ENCODE measurements around the gene NELFE. TPM values are rescaled to one million over a fixed set of nuclear protein-coding genes. Genes with fewer than 3 reads are reported as not detected.

The NELFE gene
- total and polyA plus RNA-seq, 2 of the 13 experiments (the other 11 are each of a cell fraction or from before 2014, with no cell fraction given), result 51.3 to 69.8 TPM

DNA sequence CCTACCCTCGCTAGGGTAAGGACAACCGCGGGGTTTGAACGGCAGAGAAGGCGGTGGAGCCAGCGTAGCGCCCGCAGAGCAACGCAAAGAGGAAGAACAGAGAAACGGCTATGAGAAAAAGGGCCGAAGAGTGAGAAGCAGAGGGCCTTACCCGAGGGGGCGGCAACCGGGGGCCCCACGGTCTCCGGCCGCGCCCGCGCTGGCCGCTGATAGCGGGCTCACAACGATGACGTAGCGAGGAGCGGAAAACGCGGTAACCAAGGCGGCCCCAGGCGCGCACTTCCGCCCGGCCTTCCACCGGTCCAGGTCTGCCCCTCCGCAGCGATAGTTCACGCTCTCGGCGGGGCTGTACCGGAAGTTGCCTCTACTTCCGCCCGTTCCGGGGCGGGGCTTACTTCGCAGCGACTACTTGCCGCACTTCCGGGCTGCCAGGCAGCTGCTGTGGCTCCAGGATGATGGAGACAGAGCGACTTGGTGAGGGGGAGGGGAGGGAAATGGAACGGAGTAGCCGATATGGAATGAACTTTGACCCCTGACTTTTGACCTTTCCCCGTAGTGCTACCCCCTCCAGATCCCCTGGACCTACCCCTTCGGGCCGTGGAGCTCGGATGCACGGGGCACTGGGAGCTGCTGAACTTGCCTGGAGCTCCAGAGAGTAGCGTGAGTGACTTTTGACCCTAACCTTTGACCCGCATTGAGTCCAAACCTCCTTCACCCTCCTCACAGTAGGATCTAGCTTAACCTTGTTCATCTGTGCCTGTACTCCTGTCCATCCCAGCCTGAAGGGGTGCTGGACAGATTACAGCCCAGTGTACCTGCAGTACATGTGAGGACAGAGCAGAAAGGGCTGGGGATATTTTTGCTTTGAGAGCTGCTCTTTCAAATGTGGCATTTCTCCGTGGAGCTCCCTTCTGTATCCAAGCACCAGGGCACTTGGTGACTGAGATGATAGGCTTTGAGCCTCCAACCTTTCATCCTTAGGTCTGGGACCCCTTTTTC lies at the start of gene NELFE, which contains the start of gene SKIC2 (continued):
- TF ChIP-seq ZZZ3 (CRISPR knock-in tag; IDR thresholded peaks at IDR 0.05; ENCODE audit: borderline replicate concordance) (peak; percentile 77), ZBTB1 (CRISPR knock-in tag; IDR thresholded peaks at IDR 0.05; ENCODE audit: borderline replicate concordance) (no peak), ZBTB21 (CRISPR knock-in tag; IDR thresholded peaks at IDR 0.05) (peak; percentile 96), ZNF557 (CRISPR knock-in tag; IDR thresholded peaks at IDR 0.05) (0 out of 2 replicates have a peak, but pooled peaks have one; percentile 21), BCL6 (CRISPR knock-in tag; IDR thresholded peaks at IDR 0.05) (peak; percentile 52; the same call in 1 of the 2 replicates), CBX2 (IDR thresholded peaks at IDR 0.05; ENCODE audit: low read depth, low read length) (no peak), CBX2 (CRISPR knock-in tag; IDR thresholded peaks at IDR 0.05; ENCODE audit: low read depth) (no peak), EED (CRISPR knock-in tag; IDR thresholded peaks at IDR 0.05) (0 out of 2 replicates have a peak, but pooled peaks have one; percentile 78), ELF4 (CRISPR knock-in tag; IDR thresholded peaks at IDR 0.05; ENCODE audit: borderline replicate concordance) (peak; percentile 100), ZNF510 (CRISPR knock-in tag; IDR thresholded peaks at IDR 0.05; ENCODE audit: low read depth) (peak; percentile 38; the same call in 1 of the 2 replicates), ZNF546 (CRISPR knock-in tag; conservative IDR thresholded peaks at IDR 0.05) (no peak; the same call in 1 of the 2 replicates), ZNF720 (CRISPR knock-in tag; IDR thresholded peaks at IDR 0.05) (no peak), JUNB (CRISPR knock-in tag; IDR thresholded peaks at IDR 0.05; ENCODE audit: borderline replicate concordance) (no peak), RARG (CRISPR knock-in tag; IDR thresholded peaks at IDR 0.05; ENCODE audit: low read depth) (no peak), ZNF747 (CRISPR knock-in tag; IDR thresholded peaks at IDR 0.05; ENCODE audit: borderline replicate concordance) (peak; percentile 93; the same call in 1 of the 2 replicates), GZF1 (CRISPR knock-in tag; IDR thresholded peaks at IDR 0.05) (no peak; the same call in 1 of the 2 replicates), ZNF180 (CRISPR knock-in tag; IDR thresholded peaks at IDR 0.05; ENCODE audit: borderline replicate concordance, low read depth) (no peak), KMT2B (CRISPR knock-in tag; IDR thresholded peaks at IDR 0.05) (peak; percentile 95)
- TF ChIP-seq, protein P1, sequence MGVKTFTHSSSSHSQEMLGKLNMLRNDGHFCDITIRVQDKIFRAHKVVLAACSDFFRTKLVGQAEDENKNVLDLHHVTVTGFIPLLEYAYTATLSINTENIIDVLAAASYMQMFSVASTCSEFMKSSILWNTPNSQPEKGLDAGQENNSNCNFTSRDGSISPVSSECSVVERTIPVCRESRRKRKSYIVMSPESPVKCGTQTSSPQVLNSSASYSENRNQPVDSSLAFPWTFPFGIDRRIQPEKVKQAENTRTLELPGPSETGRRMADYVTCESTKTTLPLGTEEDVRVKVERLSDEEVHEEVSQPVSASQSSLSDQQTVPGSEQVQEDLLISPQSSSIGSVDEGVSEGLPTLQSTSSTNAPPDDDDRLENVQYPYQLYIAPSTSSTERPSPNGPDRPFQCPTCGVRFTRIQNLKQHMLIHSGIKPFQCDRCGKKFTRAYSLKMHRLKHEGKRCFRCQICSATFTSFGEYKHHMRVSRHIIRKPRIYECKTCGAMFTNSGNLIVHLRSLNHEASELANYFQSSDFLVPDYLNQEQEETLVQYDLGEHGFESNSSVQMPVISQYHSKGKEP (CRISPR knock-in tag; IDR thresholded peaks at IDR 0.05), result peak; percentile 48; the same call in 1 of the 2 replicates
- TF ChIP-seq, protein P2, sequence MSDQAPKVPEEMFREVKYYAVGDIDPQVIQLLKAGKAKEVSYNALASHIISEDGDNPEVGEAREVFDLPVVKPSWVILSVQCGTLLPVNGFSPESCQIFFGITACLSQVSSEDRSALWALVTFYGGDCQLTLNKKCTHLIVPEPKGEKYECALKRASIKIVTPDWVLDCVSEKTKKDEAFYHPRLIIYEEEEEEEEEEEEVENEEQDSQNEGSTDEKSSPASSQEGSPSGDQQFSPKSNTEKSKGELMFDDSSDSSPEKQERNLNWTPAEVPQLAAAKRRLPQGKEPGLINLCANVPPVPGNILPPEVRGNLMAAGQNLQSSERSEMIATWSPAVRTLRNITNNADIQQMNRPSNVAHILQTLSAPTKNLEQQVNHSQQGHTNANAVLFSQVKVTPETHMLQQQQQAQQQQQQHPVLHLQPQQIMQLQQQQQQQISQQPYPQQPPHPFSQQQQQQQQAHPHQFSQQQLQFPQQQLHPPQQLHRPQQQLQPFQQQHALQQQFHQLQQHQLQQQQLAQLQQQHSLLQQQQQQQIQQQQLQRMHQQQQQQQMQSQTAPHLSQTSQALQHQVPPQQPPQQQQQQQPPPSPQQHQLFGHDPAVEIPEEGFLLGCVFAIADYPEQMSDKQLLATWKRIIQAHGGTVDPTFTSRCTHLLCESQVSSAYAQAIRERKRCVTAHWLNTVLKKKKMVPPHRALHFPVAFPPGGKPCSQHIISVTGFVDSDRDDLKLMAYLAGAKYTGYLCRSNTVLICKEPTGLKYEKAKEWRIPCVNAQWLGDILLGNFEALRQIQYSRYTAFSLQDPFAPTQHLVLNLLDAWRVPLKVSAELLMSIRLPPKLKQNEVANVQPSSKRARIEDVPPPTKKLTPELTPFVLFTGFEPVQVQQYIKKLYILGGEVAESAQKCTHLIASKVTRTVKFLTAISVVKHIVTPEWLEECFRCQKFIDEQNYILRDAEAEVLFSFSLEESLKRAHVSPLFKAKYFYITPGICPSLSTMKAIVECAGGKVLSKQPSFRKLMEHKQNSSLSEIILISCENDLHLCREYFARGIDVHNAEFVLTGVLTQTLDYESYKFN (CRISPR knock-in tag; conservative IDR thresholded peaks at IDR 0.05), result peak; percentile 77
- TF ChIP-seq, protein P3, sequence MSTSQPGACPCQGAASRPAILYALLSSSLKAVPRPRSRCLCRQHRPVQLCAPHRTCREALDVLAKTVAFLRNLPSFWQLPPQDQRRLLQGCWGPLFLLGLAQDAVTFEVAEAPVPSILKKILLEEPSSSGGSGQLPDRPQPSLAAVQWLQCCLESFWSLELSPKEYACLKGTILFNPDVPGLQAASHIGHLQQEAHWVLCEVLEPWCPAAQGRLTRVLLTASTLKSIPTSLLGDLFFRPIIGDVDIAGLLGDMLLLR (CRISPR knock-in tag; IDR thresholded peaks at IDR 0.05), result no peak
- TF ChIP-seq, protein P4, sequence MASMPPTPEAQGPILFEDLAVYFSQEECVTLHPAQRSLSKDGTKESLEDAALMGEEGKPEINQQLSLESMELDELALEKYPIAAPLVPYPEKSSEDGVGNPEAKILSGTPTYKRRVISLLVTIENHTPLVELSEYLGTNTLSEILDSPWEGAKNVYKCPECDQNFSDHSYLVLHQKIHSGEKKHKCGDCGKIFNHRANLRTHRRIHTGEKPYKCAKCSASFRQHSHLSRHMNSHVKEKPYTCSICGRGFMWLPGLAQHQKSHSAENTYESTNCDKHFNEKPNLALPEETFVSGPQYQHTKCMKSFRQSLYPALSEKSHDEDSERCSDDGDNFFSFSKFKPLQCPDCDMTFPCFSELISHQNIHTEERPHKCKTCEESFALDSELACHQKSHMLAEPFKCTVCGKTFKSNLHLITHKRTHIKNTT (CRISPR knock-in tag; IDR thresholded peaks at IDR 0.05), result no peak
